GM12873 (cell line): ENCODE results near the gene PROM1.

Experiments
- TF ChIP-seq, protein P1 (sequence below): IDR thresholded peaks from 2 replicates; pipeline ENCODE4 v1.5.1; 2012; ENCODE audit warnings: low read depth, mild to moderate bottlenecking, moderate library complexity, low read length, control low read depth; ENCODE audit not compliant: insufficient read depth; ENCODE audit errors: missing control alignments

The PROM1 gene

GRCh38 chr4:15930314-15930713, 153.5 kb downstream of the PROM1 start:
- TF ChIP-seq, protein P1, sequence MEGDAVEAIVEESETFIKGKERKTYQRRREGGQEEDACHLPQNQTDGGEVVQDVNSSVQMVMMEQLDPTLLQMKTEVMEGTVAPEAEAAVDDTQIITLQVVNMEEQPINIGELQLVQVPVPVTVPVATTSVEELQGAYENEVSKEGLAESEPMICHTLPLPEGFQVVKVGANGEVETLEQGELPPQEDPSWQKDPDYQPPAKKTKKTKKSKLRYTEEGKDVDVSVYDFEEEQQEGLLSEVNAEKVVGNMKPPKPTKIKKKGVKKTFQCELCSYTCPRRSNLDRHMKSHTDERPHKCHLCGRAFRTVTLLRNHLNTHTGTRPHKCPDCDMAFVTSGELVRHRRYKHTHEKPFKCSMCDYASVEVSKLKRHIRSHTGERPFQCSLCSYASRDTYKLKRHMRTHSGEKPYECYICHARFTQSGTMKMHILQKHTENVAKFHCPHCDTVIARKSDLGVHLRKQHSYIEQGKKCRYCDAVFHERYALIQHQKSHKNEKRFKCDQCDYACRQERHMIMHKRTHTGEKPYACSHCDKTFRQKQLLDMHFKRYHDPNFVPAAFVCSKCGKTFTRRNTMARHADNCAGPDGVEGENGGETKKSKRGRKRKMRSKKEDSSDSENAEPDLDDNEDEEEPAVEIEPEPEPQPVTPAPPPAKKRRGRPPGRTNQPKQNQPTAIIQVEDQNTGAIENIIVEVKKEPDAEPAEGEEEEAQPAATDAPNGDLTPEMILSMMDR = no peak

DNA sequence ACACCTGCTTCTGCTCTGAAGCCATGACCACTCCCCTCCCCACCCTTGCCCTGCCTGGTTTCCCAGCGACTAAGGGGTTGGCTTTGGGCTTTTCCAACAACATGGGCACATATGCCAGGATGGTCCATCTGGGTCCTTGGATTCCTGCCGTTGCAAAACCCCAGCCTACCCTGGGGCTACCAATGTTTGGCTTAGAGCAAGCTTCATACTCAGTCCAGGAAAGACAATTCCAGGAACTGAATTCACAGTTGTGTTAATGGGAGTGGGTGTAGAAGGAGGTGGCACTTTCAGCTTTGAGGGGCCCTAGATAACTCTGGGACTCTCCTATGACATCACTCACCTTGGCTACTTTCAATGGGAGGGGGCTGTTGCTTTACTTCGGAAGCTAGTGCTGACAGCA, 154.3 kb downstream of the PROM1 start:
- TF ChIP-seq, protein P1 = no peak

DNA sequence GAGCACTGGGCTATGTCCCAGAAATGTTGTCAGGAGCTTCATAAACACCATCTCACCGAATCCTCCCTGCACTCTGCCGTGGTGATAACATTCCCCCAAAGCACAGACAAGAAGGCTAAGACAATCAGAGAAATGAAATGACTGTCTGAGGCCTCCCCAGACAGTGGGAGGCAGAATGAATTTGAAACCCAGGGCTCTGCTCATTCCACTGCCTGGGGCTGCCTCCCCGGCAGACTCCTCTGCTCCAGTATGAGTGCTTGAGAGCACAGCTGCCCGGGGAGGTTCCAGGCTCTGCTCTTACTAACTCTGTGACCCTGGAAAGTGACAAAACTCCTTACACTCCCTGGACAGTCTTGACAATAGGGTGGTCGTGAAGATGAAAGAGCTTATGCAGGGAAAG, 154.9 kb downstream of the PROM1 start:
- TF ChIP-seq, protein P1 = no peak

- TF ChIP-seq, protein P1 = no peak
Observed at GRCh38 chr4:15926486-15926885, 157.3 kb downstream of the PROM1 start.

DNA sequence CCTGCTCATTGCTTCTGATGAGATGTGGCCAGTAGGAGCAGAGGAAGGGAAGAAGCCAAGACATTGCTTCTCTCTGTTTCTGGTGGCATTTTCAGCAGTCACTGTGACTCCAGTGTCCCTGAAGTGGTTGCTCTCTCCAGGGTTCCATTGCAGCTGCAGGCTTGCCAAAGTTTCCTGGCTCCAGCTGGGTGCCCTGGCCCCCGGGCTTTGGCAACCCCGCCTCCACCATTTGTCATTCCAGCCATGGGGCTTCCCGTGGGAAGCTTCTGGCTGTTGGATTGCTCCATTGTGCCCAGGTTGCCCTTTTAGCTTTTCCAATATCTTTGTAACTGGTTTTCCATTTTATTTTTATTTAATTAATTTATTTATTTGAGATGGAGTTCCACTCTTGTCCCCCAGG, 158.0 kb downstream of the PROM1 start:
- TF ChIP-seq, protein P1 = no peak

DNA sequence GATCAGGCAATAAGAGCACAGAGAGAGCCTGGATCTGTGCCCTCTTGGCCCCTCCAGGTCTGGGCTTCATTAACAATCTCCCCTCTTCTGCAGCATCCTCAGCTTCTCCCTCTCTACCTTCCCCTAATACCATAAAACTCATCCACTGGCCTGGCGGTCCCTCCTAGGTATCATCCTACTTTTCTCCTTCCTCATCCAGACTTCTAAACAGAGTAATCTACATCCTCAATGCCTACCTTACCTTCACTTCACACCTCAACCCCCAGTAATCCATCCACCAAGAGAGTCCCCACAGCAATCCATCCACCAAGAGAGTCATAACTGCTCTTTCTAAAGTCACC, 162.3 kb downstream of the PROM1 start:
- TF ChIP-seq, protein P1 = no peak

- TF ChIP-seq, protein P1 = no peak
Observed at GRCh38 chr4:15920723-15921591, 162.9 kb downstream of the PROM1 start.
